Measurements from ENCODE around the gene E2F8.

- no peak for TF ChIP-seq CTCF (IDR thresholded peaks at IDR 0.05)
- TF ChIP-seq POLR2A (IDR thresholded peaks at IDR 0.05), result no peak
Observed at GRCh38 chr11:19267567-19267966, 26.8 kb upstream of the E2F8 start.
